Astrocyte of the spinal cord (primary cell): ENCODE data around the gene EPB41.

Experiments
- DNase-seq: peaks from one replicate; pipeline ENCODE4 v3.0.0; 2011; ENCODE audit warnings: low read depth, low spot score
- H3K4me3 ChIP-seq: 2 replicates; pipeline ENCODE4 v1.5.1; 2011; ENCODE audit warnings: low read depth, mild to moderate bottlenecking, low read length, moderate library complexity
- CTCF ChIP-seq: IDR thresholded peaks from 2 replicates; pipeline ENCODE4 v1.5.1; 2012; ENCODE audit warnings: low read depth, mild to moderate bottlenecking, low read length, inconsistent platforms
- in situ Hi-C: cut with HindIII; loops from 2 replicates; pipeline ENCODE4 v1.10.0; 2017; ENCODE audit warnings: low sequenced_read_pairs

Gene EPB41

DNA sequence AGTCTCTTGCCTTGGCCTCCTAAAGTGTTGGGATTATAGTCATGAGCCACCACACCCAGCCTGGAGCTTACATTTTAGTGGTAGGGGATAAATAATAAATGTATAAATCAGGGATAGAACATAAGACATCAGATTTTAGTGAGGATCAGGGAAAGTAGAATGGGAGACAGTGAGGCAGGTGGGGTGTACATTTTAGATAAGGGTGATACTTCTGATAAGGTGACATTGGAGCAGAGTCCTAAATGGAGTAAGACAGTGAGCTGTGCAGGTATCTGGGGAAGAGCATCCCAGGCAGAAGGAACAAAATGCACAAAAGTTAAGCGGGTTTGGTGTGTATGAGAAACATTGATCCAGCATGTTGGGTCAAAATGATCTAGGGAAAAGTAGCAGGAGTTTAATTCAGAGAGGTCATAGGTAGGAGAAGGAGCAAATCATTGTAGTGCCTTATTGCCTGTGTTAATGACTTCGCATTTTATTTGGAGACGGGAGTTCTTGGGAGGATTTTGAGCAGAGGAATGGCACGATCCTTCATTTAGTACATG is 11.1 kb downstream of the EPB41 start:
- in situ Hi-C loops = no loop called here
- no peak overlapping the region for H3K4me3 ChIP-seq
- no peak for TF ChIP-seq CTCF
- no peak for DNase-seq

GRCh38 chr1:28926629-28927265 is 12.4 kb downstream of the EPB41 start:
- no peak overlapping the region for H3K4me3 ChIP-seq
- no peak for DNase-seq
- in situ Hi-C loops = no loop called here
- no peak for TF ChIP-seq CTCF

- in situ Hi-C loops = no loop called here
- no peak for DNase-seq
- TF ChIP-seq CTCF = no peak
- no peak overlapping the region for H3K4me3 ChIP-seq
Observed at GRCh38 chr1:28927266-28927647, 12.9 kb downstream of the EPB41 start.

DNA sequence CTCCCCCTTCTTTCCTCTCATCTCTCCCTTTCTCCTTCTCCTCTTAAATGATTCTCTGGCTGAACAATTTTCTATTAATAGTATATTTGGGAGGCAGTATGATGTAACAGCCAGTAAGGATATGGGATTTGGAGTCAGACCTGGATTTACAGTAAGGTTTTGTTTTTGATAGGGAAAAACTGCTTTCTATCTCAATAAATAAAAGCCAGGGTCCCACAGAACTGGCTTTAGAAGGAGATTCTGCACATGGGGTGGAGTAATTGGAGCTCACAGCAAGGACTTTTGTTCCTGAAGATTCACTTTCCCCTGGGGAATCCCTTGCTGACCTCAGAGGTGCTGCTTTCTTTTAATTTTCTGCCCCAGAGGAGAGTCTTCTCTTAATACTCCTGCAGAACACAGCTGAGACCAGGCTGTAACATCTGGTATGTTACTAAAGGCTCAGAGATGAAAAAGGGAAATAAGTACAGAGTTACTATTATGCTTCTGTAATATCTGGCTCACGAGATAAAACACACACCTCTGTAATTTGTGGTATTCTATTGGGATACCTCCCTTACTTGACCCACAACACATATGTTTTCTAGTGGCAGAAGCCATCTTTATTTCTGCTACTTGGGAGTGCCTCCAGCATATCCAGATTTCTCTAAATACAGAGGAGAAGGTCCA is 13.4 kb downstream of the EPB41 start:
- peak; percentile 56 for DNase-seq
- H3K4me3 ChIP-seq = no peak overlapping the region
- in situ Hi-C loops = no loop called here
- TF ChIP-seq CTCF = no peak

DNA sequence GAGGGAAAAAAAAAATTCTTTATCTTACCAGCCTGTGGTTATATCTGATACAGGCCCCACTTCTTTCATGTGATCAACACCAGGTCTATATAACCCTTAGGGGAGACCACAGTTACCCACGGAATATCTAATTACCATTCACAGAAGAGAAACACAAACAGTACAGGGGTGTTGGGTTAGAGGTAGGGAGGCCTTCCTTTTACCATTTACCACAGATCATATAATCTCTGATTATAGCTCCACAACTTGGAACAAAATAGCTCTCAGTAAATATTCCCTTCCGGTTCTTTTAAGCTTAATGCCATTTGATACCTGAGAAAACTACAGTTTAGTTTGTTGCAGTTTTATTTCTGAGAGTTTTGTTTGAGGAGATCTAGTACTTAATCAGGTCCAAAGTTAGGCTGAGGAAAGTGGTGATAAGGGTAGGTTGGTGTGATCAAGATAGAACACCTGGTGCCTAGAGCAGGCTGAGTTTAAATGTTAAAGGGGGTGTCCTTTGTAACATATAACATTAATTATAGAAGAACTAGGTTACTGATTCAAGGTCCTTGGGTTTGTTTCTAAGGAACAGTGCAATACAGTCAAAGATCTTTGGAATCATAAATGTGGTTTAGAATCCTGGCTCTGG is 14.1 kb downstream of the EPB41 start:
- no peak for TF ChIP-seq CTCF
- in situ Hi-C loops = no loop called here
- no peak overlapping the region for H3K4me3 ChIP-seq
- no peak for DNase-seq

- no peak for TF ChIP-seq CTCF
- no peak overlapping the region for H3K4me3 ChIP-seq
- in situ Hi-C loops = no loop called here
- DNase-seq = no peak
Observed at GRCh38 chr1:28933277-28933676, 18.9 kb downstream of the EPB41 start.
